B cell (primary cell): ENCODE results near the gene MRPS23. TPM values are rescaled to one million over a fixed set of nuclear protein-coding genes. Genes with fewer than 3 reads are reported as not detected.

Experiments
- ATAC-seq: fragments of 200-7000 bp; cut with Tn5 transposase; one replicate; pipeline ENCODE4 v1.10.0; 2021; ENCODE audit warnings: low read depth, mild to moderate bottlenecking, moderate number of reproducible peaks, moderate library complexity
- CTCF ChIA-PET: fragments of 350-600 bp; sonication (Branson Sonifier 250); formaldehyde crosslinking; loops from one replicate; lab custom pipeline; 2021; ENCODE audit warnings: antibody characterized with exemption, inconsistent platforms; lab: Charles Lee
- POLR2A ChIA-PET: fragments of 350-600 bp; sonication (Branson Sonifier 250); formaldehyde crosslinking; loops from one replicate; lab custom pipeline; 2021; ENCODE audit warnings: antibody characterized with exemption; lab: Charles Lee
- DNase-seq: peaks from one replicate; pipeline ENCODE4 v3.0.0; 2013
- H2AFZ ChIP-seq: 2 replicates; pipeline ENCODE4 v1.6.1; 2012; ENCODE audit warnings: mild to moderate bottlenecking, low read depth, low read length; ENCODE audit not compliant: insufficient read depth, poor library complexity, severe bottlenecking
- H3K27ac ChIP-seq, 2 donors: 1 replicate in 1 of 2; 2 replicates in 1 of 2; pipeline ENCODE4 v1.5.1; 2012 to 2013; ENCODE audit warnings: low read length in 2 of 2, mild to moderate bottlenecking in 2 of 2, moderate library complexity in 1 of 2
- H3K27me3 ChIP-seq, 4 experiments: fragments of 200-600 bp in 1 of 4; sonication (generic) in 1 of 4; replicated peaks in 1 of 4; 1 replicate in 2 of 4; 2 replicates in 2 of 4; pipeline versions ENCODE4 v1.6.1 to v1.7.0; 2013 to 2016; ENCODE audit warnings: low read length in 3 of 4, mild to moderate bottlenecking in 2 of 4, mixed read lengths in 1 of 4, moderate library complexity in 1 of 4; ENCODE audit not compliant: insufficient read depth in 4 of 4, control insufficient read depth in 3 of 4; ENCODE audit errors: control extremely low read depth in 1 of 4
- H3K36me3 ChIP-seq, 2 experiments: replicated peaks in 1 of 2; 1 replicate in 1 of 2; 2 replicates in 1 of 2; pipeline versions ENCODE4 v1.6.1 to v1.7.1; 2013; ENCODE audit warnings: low read length in 1 of 2; ENCODE audit not compliant: insufficient read depth in 2 of 2, control insufficient read depth in 1 of 2; ENCODE audit errors: control extremely low read depth in 1 of 2, extremely low read depth in 1 of 2
- H3K4me1 ChIP-seq, 2 donors: fragments of 200-600 bp in 1 of 2; sonication (generic) in 1 of 2; 1 replicate in 1 of 2; 2 replicates in 1 of 2; pipeline versions ENCODE4 v1.5.1 to v1.6.1; 2013 to 2017; ENCODE audit warnings: low read length in 2 of 2; ENCODE audit not compliant: control insufficient read depth in 2 of 2, insufficient read depth in 2 of 2
- H3K4me2 ChIP-seq: replicated peaks from 2 replicates; pipeline ENCODE3; 2012; ENCODE audit warnings: mild to moderate bottlenecking, low read depth, low read length; ENCODE audit not compliant: poor library complexity, severe bottlenecking
- H3K4me3 ChIP-seq, 5 experiments: fragments of 200-600 bp in 1 of 5; sonication (generic) in 1 of 5; 1 replicate in 3 of 5; 2 replicates in 2 of 5; pipeline versions ENCODE4 v1.5.1 to v1.7.0; 2011 to 2016; ENCODE audit warnings: low read length in 4 of 5, mild to moderate bottlenecking in 4 of 5, low read depth in 2 of 5, control low read depth in 1 of 5, moderate library complexity in 1 of 5; ENCODE audit not compliant: insufficient read depth in 1 of 5; ENCODE audit errors: control extremely low read depth in 1 of 5, extremely low read depth in 1 of 5
- H3K79me2 ChIP-seq: fragments of 200-600 bp; sonication (generic); one replicate; pipeline ENCODE4 v1.6.0; 2016; ENCODE audit warnings: low read length; ENCODE audit not compliant: control insufficient read depth, insufficient read depth
- H3K9ac ChIP-seq: fragments of 200-600 bp; sonication (generic); 2 replicates; pipeline ENCODE4 v1.6.1; 2017; ENCODE audit warnings: mild to moderate bottlenecking, low read length, moderate library complexity
- H3K9me3 ChIP-seq, 3 donors: one replicate each; pipeline versions ENCODE4 v1.6.1 to v1.7.1; 2013; ENCODE audit warnings: low read length in 2 of 3; ENCODE audit not compliant: control insufficient read depth in 2 of 3, insufficient read depth in 1 of 3; ENCODE audit errors: control extremely low read depth in 1 of 3
- H4K20me1 ChIP-seq: 2 replicates; pipeline ENCODE4 v1.6.0; 2012; ENCODE audit warnings: mild to moderate bottlenecking, low read length; ENCODE audit not compliant: insufficient read depth, control insufficient read depth, poor library complexity, severe bottlenecking
- H3K27ac Mint-ChIP-seq: one replicate; pipeline ENCODE4 v1.8.0; 2021; ENCODE audit warnings: mixed read lengths
- H3K27me3 Mint-ChIP-seq: one replicate; pipeline ENCODE4 v1.8.0; 2021; ENCODE audit warnings: mixed read lengths
- H3K4me1 Mint-ChIP-seq: one replicate; pipeline ENCODE4 v1.8.0; 2021; ENCODE audit warnings: mixed read lengths
- H3K4me3 Mint-ChIP-seq: one replicate; pipeline ENCODE4 v1.8.0; 2021; ENCODE audit warnings: mixed read lengths
- H3K9me3 Mint-ChIP-seq: one replicate; pipeline ENCODE4 v1.8.0; 2022; ENCODE audit warnings: mixed read lengths; ENCODE audit not compliant: insufficient read depth
- EZH2 ChIP-seq: IDR thresholded peaks from 2 replicates; pipeline ENCODE4 v1.6.1; 2012; ENCODE audit warnings: borderline replicate concordance, low read depth, mild to moderate bottlenecking, moderate library complexity, low read length; ENCODE audit not compliant: insufficient read depth, poor library complexity, severe bottlenecking
- WGBS: methylation state at CpG from one replicate; pipeline ENCODE4 v1.1.5; 2013; ENCODE audit warnings: missing lambda C conversion rate; ENCODE audit not compliant: insufficient coverage; 5-methylcytosine and 5-hydroxymethylcytosine counted together
- intact Hi-C: fragments of 100-400 bp; cut with micrococcal nuclease; formaldehyde crosslinking; loops from one replicate; pipeline ENCODE4 v1.10.0; 2022
- polyA plus RNA-seq: library from polyadenylated mRNA; depleted of rRNA; stranded (reverse); fragments of >200 nt; gene quantifications from 2 replicates; pipeline ENCODE4 v1.2.3, GENCODE V29; 2012
- total RNA-seq, 2 donors: library from RNA; stranded (reverse); fragments of 120-200 nt in 1 of 2; gene quantifications; 1 replicate in 1 of 2; 2 replicates in 1 of 2; pipeline versions ENCODE4 v1.2.3 to v1.2.4, GENCODE V29; 2013 to 2022
- TF ChIP-seq, protein P1 (sequence below): fragments of 200-600 bp; IDR thresholded peaks from one replicate; pipeline ENCODE4 v1.8.0; 2022; ENCODE audit warnings: antibody characterized with exemption, mild to moderate bottlenecking

MRPS23 gene
- total and polyA plus RNA-seq, 2 donors (not counting 1 experiment from before 2014, with no cell fraction given): 10.3 to 25.4 TPM

DNA sequence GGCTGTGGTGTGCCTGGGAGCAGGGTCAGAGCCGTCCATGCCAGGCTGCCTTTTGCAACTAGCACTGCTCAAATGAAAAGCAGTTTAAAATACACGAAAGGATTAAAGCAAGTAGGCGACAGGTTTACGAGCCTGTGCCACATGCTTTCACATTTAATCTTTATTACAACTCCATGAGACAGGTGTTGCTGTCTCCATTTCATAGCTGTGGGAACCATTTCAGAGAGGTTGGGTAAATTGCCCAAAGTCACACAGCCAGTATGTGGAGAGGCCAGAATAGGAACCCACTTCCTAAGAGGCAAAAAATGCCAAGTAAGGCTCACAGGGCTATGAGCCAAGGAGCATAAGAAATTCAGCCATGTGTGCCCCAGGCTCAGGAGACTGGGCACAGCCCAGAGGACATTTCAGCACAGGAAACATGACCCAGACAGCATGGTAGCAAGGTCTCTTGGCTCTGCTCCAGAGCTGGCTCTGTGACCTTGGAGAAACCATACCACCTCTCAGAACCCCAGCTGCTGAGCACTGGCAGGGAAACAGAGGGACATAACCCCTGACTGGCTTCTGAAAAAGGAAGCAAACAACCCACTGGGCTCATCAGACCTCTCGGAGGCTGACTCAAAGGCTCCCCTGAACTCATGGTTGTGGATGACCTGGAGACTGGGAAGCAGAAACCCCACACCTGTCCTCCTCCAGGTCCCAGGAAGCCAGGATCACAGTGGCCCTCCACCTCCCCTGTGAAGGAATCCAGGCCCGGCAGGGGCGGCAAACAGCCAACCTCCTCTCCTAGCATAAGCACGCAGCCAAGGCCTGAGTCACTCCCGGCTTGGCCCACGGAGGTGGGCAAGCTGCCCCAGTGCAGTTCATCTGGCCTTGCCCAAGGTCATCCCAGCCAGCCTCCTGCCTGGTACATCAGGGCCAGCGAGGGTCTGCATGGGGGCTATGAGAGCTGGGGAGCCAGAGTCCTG is 40.3 kb upstream of the MRPS23 start:
- ATAC-seq: no peak
- H3K4me1 ChIP-seq: peaks cover 0 to 3% of the 10 kb centered on the region in 2 donors
- no peak overlapping the region for H3K27ac ChIP-seq
- no peaks in the 10 kb centered on the region for H4K20me1 ChIP-seq
- no peak overlapping the region for H3K4me2 ChIP-seq
- no peaks in the 10 kb centered on the region for H3K9me3 ChIP-seq
- 76% methylated on average over 6 of the region's 11 CpGs for WGBS
- peaks cover 0 to 35% (median 11%) of the 10 kb centered on the region in 4 experiments for H3K27me3 ChIP-seq
- ChIA-PET POLR2A (no interaction called here), CTCF (interaction anchor here (1.0 to 10.5 kb wide), 11 partner anchors 10 to 223 kb away, joined by 3 to 214 read pairs (median 4); partner anchors contain the start of gene VEZF1)
- no peak overlapping the region for H3K4me3 ChIP-seq
- H2AFZ ChIP-seq: no peak overlapping the region
- no peak for TF ChIP-seq EZH2
- TF ChIP-seq, protein P1, sequence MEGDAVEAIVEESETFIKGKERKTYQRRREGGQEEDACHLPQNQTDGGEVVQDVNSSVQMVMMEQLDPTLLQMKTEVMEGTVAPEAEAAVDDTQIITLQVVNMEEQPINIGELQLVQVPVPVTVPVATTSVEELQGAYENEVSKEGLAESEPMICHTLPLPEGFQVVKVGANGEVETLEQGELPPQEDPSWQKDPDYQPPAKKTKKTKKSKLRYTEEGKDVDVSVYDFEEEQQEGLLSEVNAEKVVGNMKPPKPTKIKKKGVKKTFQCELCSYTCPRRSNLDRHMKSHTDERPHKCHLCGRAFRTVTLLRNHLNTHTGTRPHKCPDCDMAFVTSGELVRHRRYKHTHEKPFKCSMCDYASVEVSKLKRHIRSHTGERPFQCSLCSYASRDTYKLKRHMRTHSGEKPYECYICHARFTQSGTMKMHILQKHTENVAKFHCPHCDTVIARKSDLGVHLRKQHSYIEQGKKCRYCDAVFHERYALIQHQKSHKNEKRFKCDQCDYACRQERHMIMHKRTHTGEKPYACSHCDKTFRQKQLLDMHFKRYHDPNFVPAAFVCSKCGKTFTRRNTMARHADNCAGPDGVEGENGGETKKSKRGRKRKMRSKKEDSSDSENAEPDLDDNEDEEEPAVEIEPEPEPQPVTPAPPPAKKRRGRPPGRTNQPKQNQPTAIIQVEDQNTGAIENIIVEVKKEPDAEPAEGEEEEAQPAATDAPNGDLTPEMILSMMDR: no peak
- no peak overlapping the region for H3K9ac ChIP-seq
- Mint-ChIP-seq H3K4me1 (peaks cover 5% of the 10 kb centered on the region), H3K27ac (no peak overlapping the region), H3K9me3 (no peaks in the 10 kb centered on the region), H3K27me3 (peaks cover 39% of the 10 kb centered on the region), H3K4me3 (no peak overlapping the region)
- H3K79me2 ChIP-seq: no peaks in the 10 kb centered on the region
- intact Hi-C loops: no loop called here
- no peaks in the 10 kb centered on the region for H3K36me3 ChIP-seq
- no peak for DNase-seq

GRCh38 chr17:57889252-57889651 is 39.4 kb upstream of the MRPS23 start:
- H3K36me3 ChIP-seq: no peaks in the 10 kb centered on the region
- no peaks in the 10 kb centered on the region for H4K20me1 ChIP-seq
- no peak for TF ChIP-seq EZH2
- TF ChIP-seq, protein P1: no peak
- H3K27ac Mint-ChIP-seq: no peak overlapping the region
- no peak overlapping the region for H3K4me3 Mint-ChIP-seq
- H3K4me1 ChIP-seq: peaks cover 0 to 3% of the 10 kb centered on the region in 2 donors
- no peaks in the 10 kb centered on the region for H3K9me3 Mint-ChIP-seq
- H3K27me3 ChIP-seq: peaks cover 0 to 39% (median 11%) of the 10 kb centered on the region in 4 experiments
- no peak overlapping the region for H3K4me3 ChIP-seq
- no peak overlapping the region for H3K9ac ChIP-seq
- H3K27me3 Mint-ChIP-seq: peaks cover 40% of the 10 kb centered on the region
- POLR2A ChIA-PET: no interaction called here
- no peak overlapping the region for H3K4me2 ChIP-seq
- peaks cover 5% of the 10 kb centered on the region for H3K4me1 Mint-ChIP-seq
- no peak overlapping the region for H2AFZ ChIP-seq
- no peak for ATAC-seq
- CTCF ChIA-PET: interaction anchor here (1.0 to 10.5 kb wide), 3 partner anchors 30 to 107 kb away, joined by 3 to 214 read pairs (median 30); partner anchors contain the start of gene VEZF1
- no peak for DNase-seq
- intact Hi-C loops: no loop called here
- no peak overlapping the region for H3K27ac ChIP-seq
- H3K9me3 ChIP-seq: no peaks in the 10 kb centered on the region
- no peaks in the 10 kb centered on the region for H3K79me2 ChIP-seq
- WGBS: 100% methylated on average over 1 of the region's 2 CpGs
